ENCODE data around the gene PLPPR4. TPM values are rescaled to one million over a fixed set of nuclear protein-coding genes. Genes with fewer than 3 reads are reported as not detected.

Gene PLPPR4
- total RNA-seq, 1 donor from 2014 or later = 0.92 TPM

- no peaks in the 10 kb centered on the region for H3K9me3 Mint-ChIP-seq (ENCODE audit: low read depth)
- no peak overlapping the region for H3K4me3 Mint-ChIP-seq (ENCODE audit: unreplicated experiment)
- TF ChIP-seq, protein P1, sequence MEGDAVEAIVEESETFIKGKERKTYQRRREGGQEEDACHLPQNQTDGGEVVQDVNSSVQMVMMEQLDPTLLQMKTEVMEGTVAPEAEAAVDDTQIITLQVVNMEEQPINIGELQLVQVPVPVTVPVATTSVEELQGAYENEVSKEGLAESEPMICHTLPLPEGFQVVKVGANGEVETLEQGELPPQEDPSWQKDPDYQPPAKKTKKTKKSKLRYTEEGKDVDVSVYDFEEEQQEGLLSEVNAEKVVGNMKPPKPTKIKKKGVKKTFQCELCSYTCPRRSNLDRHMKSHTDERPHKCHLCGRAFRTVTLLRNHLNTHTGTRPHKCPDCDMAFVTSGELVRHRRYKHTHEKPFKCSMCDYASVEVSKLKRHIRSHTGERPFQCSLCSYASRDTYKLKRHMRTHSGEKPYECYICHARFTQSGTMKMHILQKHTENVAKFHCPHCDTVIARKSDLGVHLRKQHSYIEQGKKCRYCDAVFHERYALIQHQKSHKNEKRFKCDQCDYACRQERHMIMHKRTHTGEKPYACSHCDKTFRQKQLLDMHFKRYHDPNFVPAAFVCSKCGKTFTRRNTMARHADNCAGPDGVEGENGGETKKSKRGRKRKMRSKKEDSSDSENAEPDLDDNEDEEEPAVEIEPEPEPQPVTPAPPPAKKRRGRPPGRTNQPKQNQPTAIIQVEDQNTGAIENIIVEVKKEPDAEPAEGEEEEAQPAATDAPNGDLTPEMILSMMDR (IDR thresholded peaks at IDR 0.05) = no peak
- H3K4me1 Mint-ChIP-seq (ENCODE audit: low read depth) = peaks cover 2% of the 10 kb centered on the region
- H3K27me3 Mint-ChIP-seq (ENCODE audit: low read depth) = peaks cover 6% of the 10 kb centered on the region
- no peak for DNase-seq (ENCODE audit: low spot score)
- H3K27ac Mint-ChIP-seq (ENCODE audit: unreplicated experiment) = no peak overlapping the region
- no peaks in the 10 kb centered on the region for H3K36me3 Mint-ChIP-seq (ENCODE audit: low read depth)
These were observed 33.6 kb downstream of the PLPPR4 start for GRCh38 chr1:99297923-99298322.

DNA sequence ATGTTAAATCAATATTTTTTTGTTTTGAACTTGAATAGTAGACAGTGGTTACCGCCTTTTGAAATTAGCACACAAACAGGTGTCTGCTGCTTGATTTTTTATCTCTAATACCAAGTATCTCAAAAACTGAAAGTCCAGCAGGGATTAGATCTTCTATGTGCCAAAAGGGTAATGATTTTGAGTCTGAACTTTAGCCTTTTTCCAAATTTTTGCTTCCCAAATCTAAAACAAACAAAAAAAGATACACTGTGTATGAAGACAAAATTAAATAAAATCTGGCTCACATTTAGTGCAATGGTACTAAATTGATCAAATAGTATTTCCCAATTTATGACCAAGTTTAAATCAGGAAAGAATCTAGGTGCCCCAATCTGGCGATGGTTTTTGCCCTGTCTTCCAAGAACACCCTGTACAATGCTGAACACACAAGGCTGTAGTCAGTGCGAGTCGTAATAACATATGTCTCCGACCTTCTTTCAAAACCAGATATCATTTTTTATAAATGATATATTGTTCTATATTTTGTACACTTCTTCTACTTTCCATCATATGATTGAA lies 40.5 kb downstream of the PLPPR4 start:
- TF ChIP-seq, protein P1 (IDR thresholded peaks at IDR 0.05) = no peak
- H3K4me1 Mint-ChIP-seq (ENCODE audit: low read depth) = no peaks in the 10 kb centered on the region
- peaks cover 2% of the 10 kb centered on the region for H3K27me3 Mint-ChIP-seq (ENCODE audit: low read depth)
- DNase-seq (ENCODE audit: low spot score) = no peak
- no peak overlapping the region for H3K4me3 Mint-ChIP-seq (ENCODE audit: unreplicated experiment)
- H3K36me3 Mint-ChIP-seq (ENCODE audit: low read depth) = no peaks in the 10 kb centered on the region
- no peak overlapping the region for H3K27ac Mint-ChIP-seq (ENCODE audit: unreplicated experiment)
- no peaks in the 10 kb centered on the region for H3K9me3 Mint-ChIP-seq (ENCODE audit: low read depth)

DNA sequence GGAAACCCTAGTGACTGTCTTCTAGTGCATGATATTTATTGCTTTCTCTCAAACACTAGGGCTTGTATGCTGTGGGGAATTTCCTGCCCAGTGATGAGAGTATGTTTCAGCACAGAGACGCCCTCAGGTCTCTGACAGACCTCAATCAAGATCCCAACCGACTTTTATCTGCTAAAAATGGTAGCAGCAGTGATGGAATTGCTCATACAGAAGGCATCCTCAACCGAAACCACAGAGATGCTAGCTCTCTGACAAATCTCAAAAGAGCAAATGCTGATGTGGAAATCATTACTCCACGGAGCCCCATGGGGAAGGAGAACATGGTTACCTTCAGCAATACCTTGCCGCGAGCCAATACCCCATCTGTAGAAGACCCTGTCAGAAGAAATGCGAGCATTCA lies 41.3 kb downstream of the PLPPR4 start:
- Mint-ChIP-seq H3K4me1 (ENCODE audit: low read depth) (no peaks in the 10 kb centered on the region), H3K36me3 (ENCODE audit: low read depth) (no peaks in the 10 kb centered on the region), H3K9me3 (ENCODE audit: low read depth) (no peaks in the 10 kb centered on the region), H3K27me3 (ENCODE audit: low read depth) (peaks cover 2% of the 10 kb centered on the region), H3K27ac (ENCODE audit: unreplicated experiment) (no peak overlapping the region), H3K4me3 (ENCODE audit: unreplicated experiment) (no peak overlapping the region)
- DNase-seq (ENCODE audit: low spot score) = no peak
- TF ChIP-seq, protein P1 (IDR thresholded peaks at IDR 0.05) = no peak

GRCh38 chr1:99306056-99306455 lies 41.8 kb downstream of the PLPPR4 start:
- Mint-ChIP-seq H3K27me3 (ENCODE audit: low read depth) (no peaks in the 10 kb centered on the region), H3K9me3 (ENCODE audit: low read depth) (no peaks in the 10 kb centered on the region), H3K4me1 (ENCODE audit: low read depth) (no peaks in the 10 kb centered on the region), H3K4me3 (ENCODE audit: unreplicated experiment) (no peak overlapping the region), H3K36me3 (ENCODE audit: low read depth) (no peaks in the 10 kb centered on the region), H3K27ac (ENCODE audit: unreplicated experiment) (no peak overlapping the region)
- TF ChIP-seq, protein P1 (IDR thresholded peaks at IDR 0.05) = no peak
- DNase-seq (ENCODE audit: low spot score) = no peak

DNA sequence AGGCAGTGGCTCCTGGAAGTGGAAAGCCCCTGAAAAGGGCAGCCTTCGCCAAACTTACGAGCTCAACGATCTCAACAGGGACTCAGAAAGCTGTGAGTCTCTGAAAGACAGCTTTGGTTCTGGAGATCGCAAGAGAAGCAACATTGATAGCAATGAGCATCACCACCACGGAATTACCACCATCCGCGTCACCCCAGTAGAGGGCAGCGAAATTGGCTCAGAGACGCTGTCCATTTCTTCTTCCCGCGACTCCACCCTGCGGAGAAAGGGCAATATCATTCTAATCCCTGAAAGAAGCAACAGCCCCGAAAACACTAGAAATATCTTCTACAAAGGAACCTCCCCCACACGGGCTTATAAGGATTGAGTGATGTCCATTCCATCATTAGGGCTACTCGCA lies 42.4 kb downstream of the PLPPR4 start:
- no peaks in the 10 kb centered on the region for H3K9me3 Mint-ChIP-seq (ENCODE audit: low read depth)
- no peak for DNase-seq (ENCODE audit: low spot score)
- no peaks in the 10 kb centered on the region for H3K4me1 Mint-ChIP-seq (ENCODE audit: low read depth)
- H3K27ac Mint-ChIP-seq (ENCODE audit: unreplicated experiment) = no peak overlapping the region
- TF ChIP-seq, protein P1 (IDR thresholded peaks at IDR 0.05) = no peak
- H3K36me3 Mint-ChIP-seq (ENCODE audit: low read depth) = no peaks in the 10 kb centered on the region
- no peak overlapping the region for H3K4me3 Mint-ChIP-seq (ENCODE audit: unreplicated experiment)
- no peaks in the 10 kb centered on the region for H3K27me3 Mint-ChIP-seq (ENCODE audit: low read depth)
